ENCODE results near the gene PCYOX1L.

- TF ChIP-seq EP300 (IDR thresholded peaks at IDR 0.05) (no peak), POLR2A (IDR thresholded peaks at IDR 0.05) (no peak), CTCF (IDR thresholded peaks at IDR 0.05) (peak in 5 of 7 experiments; percentile 52 to 74 (median 68))
These were observed 13.6 kb downstream of the PCYOX1L start for GRCh38 chr5:149371296-149371962.

Measured in stomach (tissue), 4 donors.